Umbilical cord (tissue), 2 donors: Measurements from ENCODE around the gene PGBD5. TPM values are rescaled to one million over a fixed set of nuclear protein-coding genes. Genes with fewer than 3 reads are reported as not detected.

Experiments
- DNase-seq: peaks from one replicate; pipeline ENCODE4 v3.0.0-alpha.2; 2015; ENCODE audit warnings: low spot score
- total RNA-seq: library from RNA; depleted of rRNA; stranded (reverse); fragments of >200 nt; gene quantifications from one replicate; pipeline ENCODE4 v1.2.3, GENCODE V29; 2014; ENCODE audit warnings: low replicate concordance; ENCODE audit not compliant: insufficient read depth

PGBD5 gene
- total RNA-seq, 1 donor from 2014 or later: 1.7 TPM

GRCh38 chr1:230265200-230266115 is 160.7 kb downstream of the PGBD5 start:
- no peak for DNase-seq

Other genes with a start within 250 kb of the PGBD5 start
- 18.8 TPM for gene COG2, start 216.1 kb upstream of the PGBD5 start, total RNA-seq